Lower lobe of right lung (tissue), 2 donors: ENCODE data around the gene GOLGA3. TPM values are rescaled to one million over a fixed set of nuclear protein-coding genes. Genes with fewer than 3 reads are reported as not detected.

ENCODE experiments used
- ATAC-seq, 2 donors: fragments of 200-7000 bp; cut with Tn5 transposase; one replicate each; pipeline ENCODE4 v1.9.1; 2020 to 2022; ENCODE audit warnings: mild to moderate bottlenecking in 2 of 2, moderate library complexity in 2 of 2
- DNase-seq: peaks from one replicate; pipeline ENCODE4 v3.0.0-alpha.2; 2020
- H3K27ac ChIP-seq: fragments of 200-600 bp; one replicate; pipeline ENCODE4 v1.8.0; 2022
- H3K27me3 ChIP-seq: fragments of 200-600 bp; one replicate; pipeline ENCODE4 v1.8.0; 2022; ENCODE audit warnings: low read depth
- H3K36me3 ChIP-seq: fragments of 200-600 bp; one replicate; pipeline ENCODE4 v1.8.0; 2022; ENCODE audit warnings: mild to moderate bottlenecking
- H3K4me1 ChIP-seq: fragments of 200-600 bp; one replicate; pipeline ENCODE4 v1.8.0; 2022
- H3K4me3 ChIP-seq: fragments of 200-600 bp; one replicate; pipeline ENCODE4 v1.8.0; 2022; ENCODE audit warnings: mild to moderate bottlenecking
- H3K9me3 ChIP-seq: fragments of 200-600 bp; one replicate; pipeline ENCODE4 v1.8.0; 2022
- CTCF ChIP-seq: fragments of 200-600 bp; IDR thresholded peaks from one replicate; pipeline ENCODE4 v1.8.0; 2022; ENCODE audit warnings: antibody characterized with exemption, mild to moderate bottlenecking
- intact Hi-C: fragments of 100-400 bp; cut with DNase I; formaldehyde crosslinking; loops from one replicate; pipeline ENCODE4 v1.11.0; 2022
- total RNA-seq: library from RNA; stranded (reverse); fragmentation: NEBNext Ultra II Directional; extraction: Animal tissue kit (Norgen Biotek cat#: 25700); gene quantifications from one replicate; pipeline ENCODE4 v1.2.1, GENCODE V29; 2021
- donor health status: DM: no; HTN: yes; CAD: no; lungs with severe emphysema.

The GOLGA3 gene
- total RNA-seq, 1 donor from 2014 or later = 59.7 TPM

GRCh38 chr12:132771126-132771838 lies 57.4 kb downstream of the GOLGA3 start:
- H3K36me3 ChIP-seq = peaks cover 51% of the 10 kb centered on the region
- no peak overlapping the region for H3K4me3 ChIP-seq
- ATAC-seq = no peak
- peak overlapping the region; percentile 31 for H3K27ac ChIP-seq
- intact Hi-C loops = no loop called here
- TF ChIP-seq CTCF = no peak
- H3K4me1 ChIP-seq = peaks cover 44% of the 10 kb centered on the region
- no peak for DNase-seq
- no peaks in the 10 kb centered on the region for H3K27me3 ChIP-seq
- no peaks in the 10 kb centered on the region for H3K9me3 ChIP-seq

- peaks cover 54% of the 10 kb centered on the region for H3K4me1 ChIP-seq
- DNase-seq (peak; percentile 66), ATAC-seq (peak; percentile 3 to 24)
- intact Hi-C loops = no loop called here
- no peaks in the 10 kb centered on the region for H3K27me3 ChIP-seq
- peaks cover 5% of the 10 kb centered on the region for H3K36me3 ChIP-seq
- peak overlapping the region; percentile 57 for H3K27ac ChIP-seq
- no peaks in the 10 kb centered on the region for H3K9me3 ChIP-seq
- H3K4me3 ChIP-seq = no peak overlapping the region
- TF ChIP-seq CTCF = no peak
These were observed 62.1 kb downstream of the GOLGA3 start for GRCh38 chr12:132766380-132767085.

GRCh38 chr12:132765361-132765760 lies 63.3 kb downstream of the GOLGA3 start:
- Histone ChIP-seq H3K36me3 (no peaks in the 10 kb centered on the region), H3K27ac (no peak overlapping the region), H3K4me1 (peaks cover 54% of the 10 kb centered on the region), H3K4me3 (no peak overlapping the region), H3K9me3 (no peaks in the 10 kb centered on the region), H3K27me3 (no peaks in the 10 kb centered on the region)
- TF ChIP-seq CTCF = no peak
- intact Hi-C loops = no loop called here
- ATAC-seq (no peak), DNase-seq (no peak)

GRCh38 chr12:132764231-132764630 lies 64.4 kb downstream of the GOLGA3 start:
- ATAC-seq = no peak

More at GRCh38 chr12:132764231-132764630, 64.4 kb downstream of the GOLGA3 start:
- Histone ChIP-seq H3K27ac (no peak overlapping the region), H3K36me3 (no peaks in the 10 kb centered on the region), H3K27me3 (no peaks in the 10 kb centered on the region), H3K4me3 (no peak overlapping the region), H3K4me1 (peaks cover 58% of the 10 kb centered on the region), H3K9me3 (no peaks in the 10 kb centered on the region)
- intact Hi-C loops = no loop called here
- no peak for TF ChIP-seq CTCF
- no peak for DNase-seq
